Measurements from ENCODE around the gene MAST4.

- TF ChIP-seq RARA (CRISPR knock-in tag; IDR thresholded peaks at IDR 0.05) (no peak), ZNF354B (CRISPR knock-in tag; IDR thresholded peaks at IDR 0.05) (no peak), ATF7 (IDR thresholded peaks at IDR 0.05) (no peak), ATF7 (CRISPR knock-in tag; IDR thresholded peaks at IDR 0.05) (no peak), JUNB (CRISPR knock-in tag; IDR thresholded peaks at IDR 0.05; ENCODE audit: borderline replicate concordance) (no peak), POLR2A (IDR thresholded peaks at IDR 0.05; ENCODE audit: insufficient read depth in 1 of 2, low read depth in 2 of 2, low read length in 2 of 2) (no peak), SP5 (CRISPR knock-in tag; IDR thresholded peaks at IDR 0.05; ENCODE audit: borderline replicate concordance, low read depth) (no peak), ZNF460 (CRISPR knock-in tag; IDR thresholded peaks at IDR 0.05; ENCODE audit: borderline replicate concordance) (no peak), SP2 (CRISPR knock-in tag; IDR thresholded peaks at IDR 0.05) (no peak), CEBPB (IDR thresholded peaks at IDR 0.05; ENCODE audit: borderline replicate concordance, low read depth, low read length) (no peak)
These were observed 423.1 kb downstream of the MAST4 start for GRCh38 chr5:67019065-67019845.

Measured in HepG2 (cell line).